HCT116 (cell line): ENCODE data around the gene INTS6. TPM values are rescaled to one million over a fixed set of nuclear protein-coding genes. Genes with fewer than 3 reads are reported as not detected.
A peak's percentile ranks its signal among the peaks of the same experiment; 100 is the strongest.

Experiments
- ATAC-seq: fragments of 200-7000 bp; cut with Tn5 transposase; 2 replicates; pipeline ENCODE4 v1.9.1; 2020; ENCODE audit warnings: mild to moderate bottlenecking, moderate library complexity
- BruUV-seq: library from RNA; stranded (reverse); fragments of 400-500 nt; replicated peaks from 2 replicates; lab custom pipeline; 2021; lab: Mats Ljungman, UMichigan
- CTCF ChIA-PET: fragments of 300-600 bp; sonication (Branson Sonifier 250); formaldehyde crosslinking; loops from one replicate; lab custom pipeline; 2021; ENCODE audit warnings: antibody characterized with exemption; lab: Charles Lee
- POLR2A ChIA-PET: fragments of 300-600, 350-600 bp; sonication (Branson Sonifier 250); formaldehyde crosslinking; loops from one replicate; lab custom pipeline; 2021; ENCODE audit warnings: antibody characterized with exemption; lab: Charles Lee
- RAD21 ChIA-PET, 2 experiments: fragments of 300-600 bp; sonication (Branson Sonifier 250); formaldehyde crosslinking; loops; one replicate each; lab custom pipeline; 2023; ENCODE audit warnings: low total read pairs in 2 of 2; ENCODE audit not compliant: uncharacterized antibody in 2 of 2, unreplicated experiment in 2 of 2, low non-redundant PET in 1 of 2; lab: Charles Lee
- DNase-seq: peaks from one replicate; pipeline ENCODE4 v3.0.0-alpha.2; 2010; ENCODE audit warnings: low read depth, low spot score
- H2AFZ ChIP-seq: fragments of 200-600 bp; shearing (Covaris generic), sonication (generic); 2 replicates; pipeline ENCODE4 v1.6.1; 2017; ENCODE audit warnings: low read depth, mixed run types, mixed read lengths, antibody characterized with exemption, low read length; ENCODE audit not compliant: poor library complexity, severe bottlenecking
- H3K27ac ChIP-seq: 2 replicates; pipeline ENCODE4 v1.5.1; 2012; ENCODE audit warnings: low read depth, low read length
- H3K27me3 ChIP-seq: fragments of 200-600 bp; sonication (generic); 2 replicates; pipeline ENCODE4 v1.6.1; 2016; ENCODE audit warnings: mixed run types, low read length, mixed read lengths; ENCODE audit not compliant: insufficient read depth
- H3K36me3 ChIP-seq, 2 experiments: fragments of 200-500 bp in 1 of 2; fragments of 200-600 bp in 1 of 2; sonication (Bioruptor generic) in 1 of 2; sonication (generic) in 1 of 2; 2 replicates each; pipeline versions ENCODE4 v1.5.1 to v1.6.1; 2014 to 2016; ENCODE audit warnings: low read length in 2 of 2, inconsistent platforms in 1 of 2, mixed read lengths in 1 of 2, mixed run types in 1 of 2; ENCODE audit not compliant: insufficient read depth in 2 of 2, control insufficient read depth in 1 of 2
- H3K4me1 ChIP-seq, 2 experiments: fragments of 200-600 bp in 1 of 2; sonication (generic) in 1 of 2; 2 replicates each; pipeline versions ENCODE4 v1.5.1 to v1.6.1; 2012 to 2017; ENCODE audit warnings: low read length in 2 of 2, inconsistent platforms in 1 of 2, mild to moderate bottlenecking in 1 of 2, mixed read lengths in 1 of 2, mixed run types in 1 of 2, moderate library complexity in 1 of 2; ENCODE audit not compliant: insufficient read depth in 2 of 2, control insufficient read depth in 1 of 2
- H3K4me2 ChIP-seq: fragments of 200-600 bp; sonication (generic); 2 replicates; pipeline ENCODE4 v1.6.1; 2017; ENCODE audit warnings: mixed run types, low read length, mixed read lengths
- H3K4me3 ChIP-seq, 2 experiments: fragments of 200-600 bp in 1 of 2; sonication (generic) in 1 of 2; replicated peaks in 1 of 2; 2 replicates each; pipeline ENCODE4 v1.5.1; 2011 to 2016; ENCODE audit warnings: low read length in 2 of 2, control low read depth in 1 of 2, low read depth in 1 of 2, mild to moderate bottlenecking in 1 of 2, mixed read lengths in 1 of 2, mixed run types in 1 of 2
- H3K79me2 ChIP-seq: fragments of 200-600 bp; sonication (generic); 2 replicates; pipeline ENCODE4 v1.6.1; 2017; ENCODE audit warnings: mild to moderate bottlenecking, mixed run types, low read length, moderate library complexity, mixed read lengths; ENCODE audit not compliant: insufficient read depth
- H3K9ac ChIP-seq: fragments of 200-600 bp; sonication (generic); 2 replicates; pipeline ENCODE4 v1.6.1; 2016; ENCODE audit warnings: low read length, mixed read lengths
- H3K9me2 ChIP-seq: fragments of 200-600 bp; sonication (generic), shearing (Covaris generic); 2 replicates; pipeline ENCODE4 v1.6.1; 2017; ENCODE audit warnings: mixed run types, mild to moderate bottlenecking, moderate library complexity; ENCODE audit not compliant: insufficient read depth
- H3K9me3 ChIP-seq, 2 experiments: fragments of 200-500 bp in 1 of 2; fragments of 200-600 bp in 1 of 2; sonication (Bioruptor generic) in 1 of 2; sonication (generic) in 1 of 2; 2 replicates each; pipeline ENCODE4 v1.6.1; 2014 to 2017; ENCODE audit warnings: low read length in 2 of 2, mixed read lengths in 2 of 2, inconsistent platforms in 1 of 2, low read depth in 1 of 2, mild to moderate bottlenecking in 1 of 2, mixed run types in 1 of 2, moderate library complexity in 1 of 2; ENCODE audit not compliant: control insufficient read depth in 1 of 2, insufficient read depth in 1 of 2
- H4K20me1 ChIP-seq: fragments of 200-600 bp; sonication (generic), shearing (Covaris generic); 2 replicates; pipeline ENCODE4 v1.6.1; 2017; ENCODE audit warnings: mixed run types, mild to moderate bottlenecking, moderate library complexity; ENCODE audit not compliant: insufficient read depth
- CBX3 ChIP-seq: IDR thresholded peaks from 2 replicates; pipeline ENCODE4 v1.6.1; 2012; ENCODE audit warnings: low read depth
- CEBPB ChIP-seq: IDR thresholded peaks from 2 replicates; pipeline ENCODE4 v1.6.1; 2012; ENCODE audit warnings: low read depth
- ELF1 ChIP-seq: IDR thresholded peaks from 2 replicates; pipeline ENCODE4 v1.6.1; 2012; ENCODE audit warnings: low read depth, borderline replicate concordance
- EZH2phosphoT487 ChIP-seq: fragments of 200-600 bp; IDR thresholded peaks from 2 replicates; pipeline ENCODE4 v1.6.1; 2018; ENCODE audit warnings: antibody characterized with exemption, borderline replicate concordance
- JUND ChIP-seq: IDR thresholded peaks from 2 replicates; pipeline ENCODE4 v1.6.1; 2012
- RAD21 ChIP-seq: IDR thresholded peaks from 2 replicates; pipeline ENCODE4 v1.6.1; 2012; ENCODE audit warnings: low read depth, mild to moderate bottlenecking
- SIN3A ChIP-seq: IDR thresholded peaks from 2 replicates; pipeline ENCODE4 v1.6.1; 2012; ENCODE audit warnings: low read depth
- SP1 ChIP-seq: IDR thresholded peaks from 2 replicates; pipeline ENCODE4 v1.6.1; 2012; ENCODE audit warnings: low read depth
- YY1 ChIP-seq: IDR thresholded peaks from 2 replicates; pipeline ENCODE4 v1.6.1; 2011; ENCODE audit warnings: low read length, low read depth, moderate library complexity, mild to moderate bottlenecking; ENCODE audit not compliant: insufficient replicate concordance; ENCODE audit errors: extremely low read depth
- ZFX ChIP-seq: fragments of 450-650 bp; IDR thresholded peaks from 2 replicates; pipeline ENCODE4 v1.6.1; 2017
- ZNF274 ChIP-seq: fragments of 200-500 bp; sonication (Bioruptor generic); IDR thresholded peaks from 2 replicates; pipeline ENCODE4 v1.6.1; 2014; ENCODE audit warnings: mild to moderate bottlenecking, low read depth, low read length, inconsistent platforms
- intact Hi-C: fragments of 100-400 bp; cut with micrococcal nuclease; formaldehyde crosslinking; loops from 2 replicates; pipeline ENCODE4 v1.10.0; 2022
- total RNA-seq: library from RNA; stranded (reverse); gene quantifications from one replicate; pipeline ENCODE4 v1.2.1, GENCODE V29; 2021; ENCODE audit not compliant: unreplicated experiment
- TF ChIP-seq, protein P1 (sequence below): IDR thresholded peaks from 2 replicates; pipeline ENCODE4 v1.6.1; 2012; ENCODE audit warnings: low read depth
- TF ChIP-seq, protein P2 (sequence below): IDR thresholded peaks from 2 replicates; pipeline ENCODE4 v1.6.1; 2012
- TF ChIP-seq, protein P3 (sequence below): IDR thresholded peaks from 2 replicates; pipeline ENCODE4 v1.6.1; 2012
- TF ChIP-seq, protein P4 (sequence below): IDR thresholded peaks from 2 replicates; pipeline ENCODE4 v1.6.1; 2011; ENCODE audit warnings: mild to moderate bottlenecking, low read length, moderate library complexity; ENCODE audit not compliant: insufficient replicate concordance; ENCODE audit errors: extremely low read depth

Gene INTS6
- total RNA-seq, 1 experiment from 2014 or later: 44.7 TPM

DNA sequence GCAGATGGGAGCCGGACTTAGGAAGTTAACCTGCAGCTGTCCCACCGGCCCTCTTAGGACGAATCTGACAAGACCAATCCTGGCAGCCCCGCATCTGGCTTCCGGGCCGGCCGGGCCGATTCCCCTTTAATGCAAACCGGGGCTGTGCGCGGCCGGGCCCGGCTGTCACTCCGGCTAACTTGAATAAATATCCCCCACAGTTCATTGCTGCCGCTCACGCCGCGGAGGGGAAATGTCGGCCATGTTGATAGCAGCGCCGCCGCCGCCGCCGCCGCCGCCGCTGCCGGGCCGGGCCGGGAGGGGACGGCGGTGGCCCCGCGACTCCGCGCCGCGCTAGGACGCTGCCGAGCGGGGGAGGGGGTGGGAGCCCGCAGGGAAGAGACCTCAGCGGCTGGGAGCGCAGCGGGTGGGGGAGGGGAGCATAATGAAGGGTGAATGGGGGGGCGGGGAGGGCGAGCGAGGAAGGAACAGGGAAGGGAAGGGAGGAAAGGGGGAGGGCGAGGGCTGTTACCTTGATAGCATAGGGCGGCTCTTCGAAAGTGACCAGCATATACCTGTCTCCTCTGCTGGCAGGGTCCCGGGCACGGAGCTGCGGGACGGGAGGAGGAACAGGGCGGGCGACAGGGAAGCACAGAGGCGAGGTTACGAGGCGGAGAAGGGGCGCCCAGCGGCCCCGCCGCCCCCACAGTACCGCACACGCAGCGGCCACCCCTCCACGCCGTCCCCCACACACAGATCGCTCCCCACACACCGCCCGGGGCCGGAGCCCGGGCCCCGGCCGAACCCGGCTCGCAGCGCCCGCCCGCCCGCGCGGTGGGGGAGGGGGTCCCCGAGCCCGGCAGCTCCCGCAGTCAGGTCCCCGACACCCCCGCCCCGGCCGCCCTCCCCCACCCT, 1.1 kb downstream of the INTS6 start (continued):
- TF ChIP-seq, protein P1, sequence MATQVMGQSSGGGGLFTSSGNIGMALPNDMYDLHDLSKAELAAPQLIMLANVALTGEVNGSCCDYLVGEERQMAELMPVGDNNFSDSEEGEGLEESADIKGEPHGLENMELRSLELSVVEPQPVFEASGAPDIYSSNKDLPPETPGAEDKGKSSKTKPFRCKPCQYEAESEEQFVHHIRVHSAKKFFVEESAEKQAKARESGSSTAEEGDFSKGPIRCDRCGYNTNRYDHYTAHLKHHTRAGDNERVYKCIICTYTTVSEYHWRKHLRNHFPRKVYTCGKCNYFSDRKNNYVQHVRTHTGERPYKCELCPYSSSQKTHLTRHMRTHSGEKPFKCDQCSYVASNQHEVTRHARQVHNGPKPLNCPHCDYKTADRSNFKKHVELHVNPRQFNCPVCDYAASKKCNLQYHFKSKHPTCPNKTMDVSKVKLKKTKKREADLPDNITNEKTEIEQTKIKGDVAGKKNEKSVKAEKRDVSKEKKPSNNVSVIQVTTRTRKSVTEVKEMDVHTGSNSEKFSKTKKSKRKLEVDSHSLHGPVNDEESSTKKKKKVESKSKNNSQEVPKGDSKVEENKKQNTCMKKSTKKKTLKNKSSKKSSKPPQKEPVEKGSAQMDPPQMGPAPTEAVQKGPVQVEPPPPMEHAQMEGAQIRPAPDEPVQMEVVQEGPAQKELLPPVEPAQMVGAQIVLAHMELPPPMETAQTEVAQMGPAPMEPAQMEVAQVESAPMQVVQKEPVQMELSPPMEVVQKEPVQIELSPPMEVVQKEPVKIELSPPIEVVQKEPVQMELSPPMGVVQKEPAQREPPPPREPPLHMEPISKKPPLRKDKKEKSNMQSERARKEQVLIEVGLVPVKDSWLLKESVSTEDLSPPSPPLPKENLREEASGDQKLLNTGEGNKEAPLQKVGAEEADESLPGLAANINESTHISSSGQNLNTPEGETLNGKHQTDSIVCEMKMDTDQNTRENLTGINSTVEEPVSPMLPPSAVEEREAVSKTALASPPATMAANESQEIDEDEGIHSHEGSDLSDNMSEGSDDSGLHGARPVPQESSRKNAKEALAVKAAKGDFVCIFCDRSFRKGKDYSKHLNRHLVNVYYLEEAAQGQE: no peak
- TF ChIP-seq SIN3A: no peak
- TF ChIP-seq, protein P2, sequence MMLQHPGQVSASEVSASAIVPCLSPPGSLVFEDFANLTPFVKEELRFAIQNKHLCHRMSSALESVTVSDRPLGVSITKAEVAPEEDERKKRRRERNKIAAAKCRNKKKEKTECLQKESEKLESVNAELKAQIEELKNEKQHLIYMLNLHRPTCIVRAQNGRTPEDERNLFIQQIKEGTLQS: no peak
- peak; percentile 16; the same call in 1 of the 2 replicates for TF ChIP-seq ZFX
- TF ChIP-seq, protein P3, sequence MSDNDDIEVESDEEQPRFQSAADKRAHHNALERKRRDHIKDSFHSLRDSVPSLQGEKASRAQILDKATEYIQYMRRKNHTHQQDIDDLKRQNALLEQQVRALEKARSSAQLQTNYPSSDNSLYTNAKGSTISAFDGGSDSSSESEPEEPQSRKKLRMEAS: no peak

DNA sequence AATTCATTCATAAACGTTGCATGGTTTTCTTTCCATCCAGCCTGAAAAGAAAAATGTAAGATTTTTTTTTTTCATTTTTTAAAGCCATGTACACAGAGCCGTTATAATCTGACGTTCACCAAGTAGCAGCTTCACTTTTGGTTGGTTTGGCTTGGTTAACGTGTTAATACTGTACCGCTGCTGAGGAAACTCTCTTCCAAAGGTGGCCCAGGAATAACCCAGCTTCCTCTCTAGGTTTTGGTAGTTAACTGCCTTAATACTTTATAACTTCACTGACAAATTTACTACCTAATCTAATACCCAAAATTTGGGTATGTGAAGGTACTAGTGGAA, 1.7 kb downstream of the INTS6 start:
- TSS peak; percentile 45 for BruUV-seq
- no peak for TF ChIP-seq CBX3
- TF ChIP-seq SIN3A: no peak
- no peak for TF ChIP-seq RAD21
- TF ChIP-seq EZH2phosphoT487: no peak
- TF ChIP-seq ZFX: no peak
- TF ChIP-seq SP1: no peak
- TF ChIP-seq YY1: no peak
- no peak for TF ChIP-seq JUND
- TF ChIP-seq ELF1: no peak
- TF ChIP-seq CEBPB: no peak
- TF ChIP-seq, protein P2: no peak
- no peak for TF ChIP-seq ZNF274
- TF ChIP-seq, protein P4, sequence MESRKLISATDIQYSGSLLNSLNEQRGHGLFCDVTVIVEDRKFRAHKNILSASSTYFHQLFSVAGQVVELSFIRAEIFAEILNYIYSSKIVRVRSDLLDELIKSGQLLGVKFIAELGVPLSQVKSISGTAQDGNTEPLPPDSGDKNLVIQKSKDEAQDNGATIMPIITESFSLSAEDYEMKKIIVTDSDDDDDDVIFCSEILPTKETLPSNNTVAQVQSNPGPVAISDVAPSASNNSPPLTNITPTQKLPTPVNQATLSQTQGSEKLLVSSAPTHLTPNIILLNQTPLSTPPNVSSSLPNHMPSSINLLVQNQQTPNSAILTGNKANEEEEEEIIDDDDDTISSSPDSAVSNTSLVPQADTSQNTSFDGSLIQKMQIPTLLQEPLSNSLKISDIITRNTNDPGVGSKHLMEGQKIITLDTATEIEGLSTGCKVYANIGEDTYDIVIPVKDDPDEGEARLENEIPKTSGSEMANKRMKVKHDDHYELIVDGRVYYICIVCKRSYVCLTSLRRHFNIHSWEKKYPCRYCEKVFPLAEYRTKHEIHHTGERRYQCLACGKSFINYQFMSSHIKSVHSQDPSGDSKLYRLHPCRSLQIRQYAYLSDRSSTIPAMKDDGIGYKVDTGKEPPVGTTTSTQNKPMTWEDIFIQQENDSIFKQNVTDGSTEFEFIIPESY: no peak

More for the DNA sequence above, 1.7 kb downstream of the INTS6 start:
- no peak for ATAC-seq
- Histone ChIP-seq H3K4me2 (peak overlapping the region; percentile 91), H3K9me3 (peaks cover 0 to 3% of the 10 kb centered on the region in 2 experiments; a peak in 2 of 4 replicates), H3K4me3 (peak overlapping the region; percentile 82 to 86), H3K79me2 (peaks cover 18% of the 10 kb centered on the region), H3K36me3 (peaks cover 17 to 34% of the 10 kb centered on the region in 2 experiments), H3K4me1 (peaks cover 6 to 15% of the 10 kb centered on the region in 2 experiments; a peak in 3 of 4 replicates), H3K9me2 (no peaks in the 10 kb centered on the region), H4K20me1 (0 out of 2 replicates have a peak, but pooled peaks cover 3% of the 10 kb centered on the region), H3K27me3 (no peaks in the 10 kb centered on the region), H3K9ac (peak overlapping the region; percentile 92), H3K27ac (peak overlapping the region; percentile 95), H2AFZ (no peak overlapping the region)
- ChIA-PET CTCF (no interaction called here), POLR2A (no interaction called here), RAD21 (no interaction called here)
- no peak for DNase-seq
- intact Hi-C loops: loop anchor here (5.0 kb wide), 1 partner anchor 331 kb away; no protein-coding TSS in a partner anchor
